Measurements from ENCODE around the gene MYO1B.

GRCh38 chr2:191253476-191253875 lies 8.3 kb downstream of the MYO1B start:
- no peak for TF ChIP-seq NFIC (IDR thresholded peaks at IDR 0.05; ENCODE audit: low read depth, low read length)
- no peak for TF ChIP-seq CTCF (IDR thresholded peaks at IDR 0.05 in 2 of 3, conservative IDR thresholded peaks at IDR 0.05 in 1 of 3; ENCODE audit: control insufficient read depth in 2 of 3, extremely low read depth in 1 of 3, insufficient read depth in 1 of 3, low read depth in 3 of 3, low read length in 3 of 3)
- TF ChIP-seq YY1 (IDR thresholded peaks at IDR 0.05; ENCODE audit: low read depth, low read length) = no peak
- TF ChIP-seq CBX3 (IDR thresholded peaks at IDR 0.05; ENCODE audit: borderline replicate concordance, low read depth) = no peak
- TF ChIP-seq EGR1 (IDR thresholded peaks at IDR 0.05; ENCODE audit: borderline replicate concordance in 1 of 2, low read depth in 2 of 2, low read length in 2 of 2) = no peak

All from GM12878 (cell line).